ENCODE measurements around the gene AP2B1.
"Not testable (repeated sequence)": the region's sequence is repeated elsewhere in the genome, so short reads cannot be mapped to it uniquely, and the experiment has no call there.

Gene AP2B1

DNA sequence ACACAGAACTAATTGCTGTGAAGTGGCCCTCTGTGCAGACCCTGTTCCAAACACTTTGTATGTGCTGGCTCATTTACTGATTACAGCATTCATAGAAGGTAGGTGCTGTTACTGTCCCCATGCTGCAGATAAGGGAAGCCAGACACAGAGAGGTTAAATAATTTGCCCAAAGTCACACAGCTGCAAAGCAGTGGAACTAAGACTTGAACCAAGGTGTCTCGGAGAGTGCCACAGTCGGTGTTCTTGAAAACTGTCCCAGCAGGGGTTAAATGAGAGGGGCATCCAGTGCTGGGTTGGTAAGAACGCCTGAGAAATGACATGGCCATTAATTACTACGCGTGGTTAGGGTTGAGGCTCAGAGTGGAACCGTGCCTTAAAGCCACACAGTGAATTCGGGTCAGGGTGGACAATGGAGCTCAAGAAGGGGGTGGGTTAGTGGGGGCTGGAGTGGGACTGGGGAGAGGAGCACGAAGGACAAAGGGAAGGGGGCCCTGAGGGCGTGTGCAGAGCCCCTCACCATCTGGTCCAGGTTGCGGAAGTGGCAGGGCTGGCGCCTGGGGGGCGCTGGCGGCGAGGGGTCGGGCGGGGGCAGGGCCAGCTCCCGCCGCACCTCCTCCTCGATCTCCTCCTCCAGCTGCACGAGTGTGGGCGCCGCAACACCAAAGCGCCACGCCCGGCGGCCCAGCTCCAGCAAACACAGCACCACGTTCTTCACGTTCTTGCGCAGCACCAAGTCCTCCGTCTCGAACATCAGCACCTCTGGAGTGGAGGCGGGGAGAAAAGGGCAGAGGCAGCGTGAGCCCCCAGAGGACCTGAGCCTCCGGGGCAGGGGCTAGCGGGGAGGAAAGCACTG, 162.7 kb downstream of the AP2B1 start:
- Histone ChIP-seq H3K36me3 (ENCODE audit: control insufficient read depth, low read length) (no peaks in the 10 kb centered on the region), H3K4me1 (ENCODE audit: control insufficient read depth, low read length) (peaks cover 7% of the 10 kb centered on the region), H4K20me1 (ENCODE audit: control insufficient read depth, insufficient read depth, low read depth, low read length) (no peaks in the 10 kb centered on the region), H3K27ac (ENCODE audit: low read depth, low read length) (no peak overlapping the region), H3K9me3 (ENCODE audit: control insufficient read depth, insufficient read depth, low read length) (no peaks in the 10 kb centered on the region), H3K9me2 (replicated peaks; ENCODE audit: control insufficient read depth, low read length) (no peaks in the 10 kb centered on the region), H3K27me3 (ENCODE audit: control insufficient read depth, low read length) (peaks cover 40% of the 10 kb centered on the region), H3K4me2 (ENCODE audit: low read length) (peak overlapping the region; percentile 20), H3K79me2 (ENCODE audit: control insufficient read depth, low read length) (no peaks in the 10 kb centered on the region), H3F3A (ENCODE audit: control insufficient read depth, insufficient read depth) (no peaks in the 10 kb centered on the region), H3K4me3 (ENCODE audit: low read length) (peak overlapping the region; percentile 15; the same call in 1 of the 2 replicates)
- TF ChIP-seq CTCF (IDR thresholded peaks at IDR 0.05; ENCODE audit: low read depth, low read length, poor library complexity, severe bottlenecking) (no peak), EZH2phosphoT487 (IDR thresholded peaks at IDR 0.05; ENCODE audit: borderline replicate concordance, low read length) (0 out of 2 replicates have a peak, but pooled peaks have one; percentile 45)

DNA sequence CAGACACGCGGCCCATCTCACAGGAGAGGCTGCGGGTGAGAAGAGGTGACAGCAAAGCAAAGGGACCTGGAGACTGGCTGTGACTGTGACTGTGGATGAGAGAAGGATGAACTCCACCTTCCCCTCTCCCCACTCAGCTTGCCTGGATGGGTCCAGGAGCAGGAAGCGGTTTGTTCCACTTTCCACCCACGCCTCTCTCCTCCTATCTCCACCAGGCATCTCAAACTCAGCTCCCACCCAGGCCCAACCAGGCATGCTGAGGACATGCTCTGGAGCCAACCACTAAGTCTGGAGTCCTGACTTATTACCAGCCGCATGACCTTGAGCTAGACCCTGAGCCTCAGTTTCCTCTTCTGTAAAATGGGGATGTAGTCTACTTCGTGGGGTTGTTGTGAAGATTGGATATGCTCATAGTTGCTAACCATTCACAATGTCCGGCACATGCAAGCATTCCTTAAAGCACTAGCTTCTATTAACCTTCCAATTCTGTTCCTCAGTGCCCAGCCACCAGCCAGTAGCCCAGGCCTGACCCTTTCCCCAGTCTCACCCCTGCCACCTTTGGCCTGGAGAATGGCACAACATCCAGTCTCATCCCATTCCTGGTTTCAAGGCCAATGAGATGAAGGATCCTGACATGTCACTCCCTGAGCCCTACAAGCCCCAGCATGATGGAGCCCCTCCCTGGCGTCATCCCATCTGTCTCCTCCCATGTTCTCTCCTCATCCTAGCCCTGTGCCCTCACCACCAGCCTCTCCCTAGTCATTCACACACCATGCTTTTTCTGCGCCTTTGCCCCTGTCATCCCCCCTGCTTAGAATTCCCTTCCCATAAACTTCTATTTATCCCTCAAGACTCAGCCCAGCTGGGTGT, 163.6 kb downstream of the AP2B1 start:
- no peak for TF ChIP-seq CTCF (IDR thresholded peaks at IDR 0.05; ENCODE audit: low read depth, low read length, poor library complexity, severe bottlenecking)
- TF ChIP-seq EZH2phosphoT487 (IDR thresholded peaks at IDR 0.05; ENCODE audit: borderline replicate concordance, low read length): no peak
- Histone ChIP-seq H3K27ac (ENCODE audit: low read depth, low read length) (no peak overlapping the region), H3K36me3 (ENCODE audit: control insufficient read depth, low read length) (no peaks in the 10 kb centered on the region), H4K20me1 (ENCODE audit: control insufficient read depth, insufficient read depth, low read depth, low read length) (no peaks in the 10 kb centered on the region), H3K79me2 (ENCODE audit: control insufficient read depth, low read length) (no peaks in the 10 kb centered on the region), H3F3A (ENCODE audit: control insufficient read depth, insufficient read depth) (no peaks in the 10 kb centered on the region), H3K9me2 (replicated peaks; ENCODE audit: control insufficient read depth, low read length) (no peaks in the 10 kb centered on the region), H3K9me3 (ENCODE audit: control insufficient read depth, insufficient read depth, low read length) (no peaks in the 10 kb centered on the region), H3K4me3 (ENCODE audit: low read length) (no peak overlapping the region), H3K4me1 (ENCODE audit: control insufficient read depth, low read length) (peaks cover 7% of the 10 kb centered on the region), H3K4me2 (ENCODE audit: low read length) (peak overlapping the region; percentile 20; the same call in 1 of the 2 replicates), H3K27me3 (ENCODE audit: control insufficient read depth, low read length) (peaks cover 40% of the 10 kb centered on the region)

DNA sequence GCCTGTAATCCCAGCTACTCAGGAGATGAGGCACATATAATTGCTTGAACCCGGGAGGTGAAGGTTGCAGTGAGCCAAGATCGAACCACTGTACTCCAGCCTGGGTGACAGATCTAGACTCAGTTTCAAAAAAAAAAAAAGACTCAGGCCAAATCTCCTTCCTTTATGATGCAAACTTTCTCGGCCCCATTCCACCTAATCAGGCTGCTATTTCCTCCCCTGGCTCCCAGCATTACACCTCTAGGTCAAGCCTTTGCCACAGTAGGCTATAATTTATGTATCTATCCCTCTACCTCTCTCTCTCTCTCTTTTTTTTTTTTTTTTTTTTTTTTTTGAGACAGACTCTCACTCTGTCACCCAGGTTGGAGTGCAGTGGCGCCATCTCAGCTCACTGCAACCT, 164.4 kb downstream of the AP2B1 start:
- H3F3A ChIP-seq (ENCODE audit: control insufficient read depth, insufficient read depth); H3K4me2 ChIP-seq (ENCODE audit: low read length); H3K79me2 ChIP-seq (ENCODE audit: control insufficient read depth, low read length); H3K4me3 ChIP-seq (ENCODE audit: low read length); H4K20me1 ChIP-seq (ENCODE audit: control insufficient read depth, insufficient read depth, low read depth, low read length); H3K36me3 ChIP-seq (ENCODE audit: control insufficient read depth, low read length); H3K9me2 ChIP-seq (replicated peaks; ENCODE audit: control insufficient read depth, low read length); H3K9me3 ChIP-seq (ENCODE audit: control insufficient read depth, insufficient read depth, low read length); H3K27ac ChIP-seq (ENCODE audit: low read depth, low read length): not testable (repeated sequence)
- H3K4me1 ChIP-seq (ENCODE audit: control insufficient read depth, low read length): peaks cover 15% of the 10 kb centered on the region
- H3K27me3 ChIP-seq (ENCODE audit: control insufficient read depth, low read length): peaks cover 40% of the 10 kb centered on the region

All from DOHH2 (cell line).